SKM-1 treated with dmso at 0.1 percent for 144 hours (cell line): ENCODE measurements around the gene UNC5C.

Experiments used
- DNase-seq: peaks from one replicate; lab custom pipeline; 2025; ENCODE audit not compliant: unreplicated experiment; lab: John Stamatoyannopoulos, UW

Gene UNC5C

GRCh38 chr4:95272797-95273196 is 276.0 kb downstream of the UNC5C start:
- DNase-seq, result no peak

- DNase-seq, result no peak
Observed at GRCh38 chr4:95272036-95272435, 276.7 kb downstream of the UNC5C start.

- DNase-seq, result no peak
Observed at GRCh38 chr4:95268819-95269565, 279.8 kb downstream of the UNC5C start.

GRCh38 chr4:95267081-95267480 is 281.7 kb downstream of the UNC5C start:
- no peak for DNase-seq

GRCh38 chr4:95265814-95266740 is 282.7 kb downstream of the UNC5C start:
- DNase-seq, result no peak

GRCh38 chr4:95264843-95265242 is 283.9 kb downstream of the UNC5C start:
- DNase-seq, result no peak

- DNase-seq, result no peak
Observed at GRCh38 chr4:95263960-95264359, 284.8 kb downstream of the UNC5C start.

- DNase-seq, result no peak
Observed at GRCh38 chr4:95263391-95263790, 285.4 kb downstream of the UNC5C start.

GRCh38 chr4:95256108-95256835 is 292.5 kb downstream of the UNC5C start:
- DNase-seq, result no peak

- no peak for DNase-seq
Observed at GRCh38 chr4:95255396-95256107, 293.2 kb downstream of the UNC5C start.

GRCh38 chr4:95251568-95251967 is 297.2 kb downstream of the UNC5C start:
- no peak for DNase-seq

- DNase-seq, result no peak
Observed at GRCh38 chr4:95250544-95251137, 298.1 kb downstream of the UNC5C start.

- no peak for DNase-seq
Observed at GRCh38 chr4:95249426-95250021, 299.2 kb downstream of the UNC5C start.

- DNase-seq, result no peak
Observed at GRCh38 chr4:95248720-95249425, 299.9 kb downstream of the UNC5C start.

GRCh38 chr4:95243892-95244291 is 304.9 kb downstream of the UNC5C start:
- DNase-seq, result no peak

- no peak for DNase-seq
Observed at GRCh38 chr4:95238554-95238953, 310.2 kb downstream of the UNC5C start.

GRCh38 chr4:95232358-95233156 is 316.2 kb downstream of the UNC5C start:
- DNase-seq, result no peak

- DNase-seq, result no peak
Observed at GRCh38 chr4:95231681-95232080, 317.1 kb downstream of the UNC5C start.

GRCh38 chr4:95225849-95226248 is 322.9 kb downstream of the UNC5C start:
- no peak for DNase-seq
